NB4 (cell line): ENCODE measurements around the gene MET.

Experiments
- CTCF ChIP-seq: IDR thresholded peaks from one replicate; pipeline ENCODE4 v1.5.1; 2012; ENCODE audit warnings: low read depth, low read length
- MAX ChIP-seq: IDR thresholded peaks from 2 replicates; pipeline ENCODE4 v1.6.1; 2011; ENCODE audit warnings: low read depth, low read length

GRCh38 chr7:116661865-116662264, 10.1 kb upstream of the MET start:
- TF ChIP-seq CTCF (no peak), MAX (no peak)
